Non-pigmented ciliary epithelial cell (primary cell): ENCODE data around the gene DNM3.

Source experiments
- DNase-seq: peaks from one replicate; pipeline ENCODE4 v3.0.0-alpha.2; 2010; ENCODE audit warnings: low read depth

Gene DNM3

DNA sequence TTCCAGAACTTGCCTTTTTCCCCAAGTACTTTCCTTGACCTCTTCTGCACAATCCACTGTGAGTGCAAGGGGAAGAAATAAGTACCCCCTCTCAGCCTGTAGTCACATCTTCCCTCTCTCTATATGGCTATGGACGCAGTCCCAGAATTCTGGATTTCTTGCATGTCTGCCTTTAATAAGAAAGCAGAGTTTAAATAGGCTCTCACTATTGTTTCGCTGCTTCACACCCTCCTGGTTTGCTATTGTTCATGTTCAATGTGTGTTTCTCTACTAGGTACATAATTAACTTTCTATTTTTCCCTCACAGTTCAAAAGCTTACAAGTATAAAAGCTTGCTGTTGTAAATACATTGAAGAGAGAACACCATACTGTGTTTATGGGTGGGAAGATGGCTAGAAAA lies 397.7 kb downstream of the DNM3 start:
- no peak for DNase-seq

- DNase-seq: no peak
Measured at GRCh38 chr1:172239901-172240300, 398.6 kb downstream of the DNM3 start.

DNA sequence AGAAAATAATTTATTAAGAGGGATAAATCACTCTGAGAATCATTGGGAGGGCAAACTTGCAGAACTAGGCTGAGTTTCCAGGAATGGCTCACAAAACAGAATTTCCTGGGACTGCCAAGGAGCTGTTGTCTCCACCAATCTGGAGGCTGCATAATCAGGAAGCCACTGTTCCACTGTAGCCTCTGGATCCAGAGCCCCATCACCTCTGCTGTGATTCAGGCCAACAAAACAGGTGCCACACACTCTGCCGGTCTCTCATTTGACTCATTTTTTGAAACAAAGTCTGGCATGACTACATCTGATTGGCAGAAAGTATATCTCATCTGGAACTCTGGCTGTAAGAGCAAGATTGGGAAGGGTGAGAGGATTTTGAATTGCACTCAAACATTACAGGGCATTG lies 400.2 kb downstream of the DNM3 start:
- DNase-seq: no peak

GRCh38 chr1:172244865-172245264 lies 403.6 kb downstream of the DNM3 start:
- DNase-seq: no peak

- no peak for DNase-seq
Measured at GRCh38 chr1:172245788-172246187, 404.5 kb downstream of the DNM3 start.

DNA sequence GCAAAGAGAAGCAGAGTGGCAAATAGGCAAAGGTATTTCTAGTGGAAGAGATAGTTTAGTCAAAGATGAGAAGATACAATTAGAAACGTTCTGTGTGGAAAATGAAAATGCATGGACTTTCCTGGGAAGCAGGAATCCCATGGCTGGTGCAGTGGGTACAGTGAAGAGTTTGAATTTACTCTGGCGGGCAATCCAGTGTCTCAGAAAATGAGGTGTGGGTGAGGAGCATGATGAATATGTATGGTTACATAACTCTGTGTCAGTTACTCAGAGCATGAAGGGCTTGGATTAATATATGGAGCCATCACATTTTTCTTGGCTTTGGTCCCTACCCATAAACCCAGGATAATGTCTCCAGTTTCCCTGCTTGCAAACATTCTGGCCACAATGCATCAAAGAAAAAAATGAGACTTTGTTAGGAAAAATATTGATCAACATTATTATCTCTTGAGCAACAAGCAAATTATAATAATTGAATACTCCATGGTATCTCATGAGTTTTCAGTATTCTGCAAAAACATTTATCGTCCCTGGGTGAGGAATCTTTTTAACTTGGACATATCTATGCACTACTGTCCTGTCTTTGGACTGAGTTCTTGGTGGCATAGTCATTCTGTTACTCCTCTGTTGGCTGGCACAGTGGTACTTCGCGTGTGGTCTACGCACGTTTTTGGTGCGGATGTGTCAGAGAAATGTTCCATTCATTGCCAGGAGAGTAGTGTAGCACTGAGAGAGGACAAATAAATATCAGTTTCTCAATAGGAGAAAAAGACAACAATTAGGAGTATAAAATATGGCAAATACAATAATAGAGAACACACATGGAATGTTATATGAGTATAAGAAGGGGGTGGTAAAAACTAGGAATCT lies 405.5 kb downstream of the DNM3 start:
- no peak for DNase-seq

GRCh38 chr1:172251486-172251885 lies 410.2 kb downstream of the DNM3 start:
- no peak for DNase-seq

- no peak for DNase-seq
Measured at GRCh38 chr1:172252321-172252720, 411.0 kb downstream of the DNM3 start.

DNA sequence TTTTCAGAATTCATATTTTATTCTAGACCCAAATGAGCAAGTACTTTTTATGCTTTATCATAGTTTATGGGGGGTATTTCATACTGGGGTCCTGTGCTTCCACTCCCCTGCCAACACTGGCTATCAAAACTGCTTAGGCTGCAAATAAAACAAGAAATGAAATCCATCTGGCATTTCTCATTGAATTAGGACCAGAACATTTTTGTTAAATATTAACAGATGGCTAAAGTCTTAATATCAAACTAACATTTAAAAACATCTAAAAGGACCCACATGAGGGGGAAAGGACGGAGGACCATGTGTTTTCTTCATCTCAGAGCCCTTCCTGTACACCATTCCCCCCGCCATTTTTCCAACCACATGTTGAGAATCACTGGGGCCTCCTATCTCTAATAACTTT lies 411.7 kb downstream of the DNM3 start:
- DNase-seq: no peak

DNA sequence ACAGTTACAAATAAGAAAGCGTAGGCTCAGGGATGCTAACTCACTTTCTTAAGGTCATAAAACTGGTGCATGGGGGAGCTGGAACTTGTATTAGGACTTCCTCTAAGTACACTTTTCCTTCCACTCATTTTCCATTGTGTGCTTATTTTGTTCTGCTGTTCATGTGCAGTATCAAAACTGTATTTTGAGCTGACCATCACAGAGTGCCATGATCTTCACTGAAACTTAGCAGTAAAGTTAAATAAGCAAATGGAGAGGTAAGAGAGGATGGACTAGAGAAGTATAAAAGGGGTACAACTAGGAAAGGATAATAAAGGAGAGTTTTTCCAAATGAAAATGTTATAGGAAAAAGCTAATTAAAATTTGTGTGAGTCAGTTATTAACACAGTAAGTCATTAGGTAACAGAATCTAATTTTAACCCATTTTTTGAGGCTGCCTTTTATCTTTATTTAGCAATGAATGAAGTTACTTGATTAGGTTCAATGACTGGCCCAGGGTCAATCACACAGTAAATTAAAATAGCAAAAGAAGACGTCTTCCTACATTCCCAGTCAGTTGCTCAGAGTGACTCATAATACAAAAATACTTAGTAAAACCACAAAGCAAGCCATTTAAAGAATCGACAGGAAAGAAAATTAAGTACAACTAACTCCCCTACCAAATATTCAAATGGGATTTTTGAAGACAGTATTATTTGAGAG lies 413.4 kb downstream of the DNM3 start:
- DNase-seq: peak; percentile 84

DNA sequence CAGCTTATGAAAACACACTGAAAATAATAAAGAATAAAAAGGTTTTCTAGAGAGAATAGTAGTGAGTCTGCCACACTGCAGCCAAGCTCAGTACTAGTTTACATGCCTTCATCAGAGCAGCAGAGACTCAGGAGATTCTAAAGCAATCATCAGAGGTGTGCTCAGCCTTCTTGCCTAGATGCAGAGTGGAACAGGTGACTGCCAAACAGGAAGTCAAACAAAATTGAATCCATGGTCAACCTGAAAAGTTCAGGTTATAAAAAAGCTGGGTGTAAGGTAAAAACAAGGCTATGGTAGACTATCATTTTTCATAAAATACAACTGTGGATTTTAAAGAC lies 413.9 kb downstream of the DNM3 start:
- no peak for DNase-seq

DNA sequence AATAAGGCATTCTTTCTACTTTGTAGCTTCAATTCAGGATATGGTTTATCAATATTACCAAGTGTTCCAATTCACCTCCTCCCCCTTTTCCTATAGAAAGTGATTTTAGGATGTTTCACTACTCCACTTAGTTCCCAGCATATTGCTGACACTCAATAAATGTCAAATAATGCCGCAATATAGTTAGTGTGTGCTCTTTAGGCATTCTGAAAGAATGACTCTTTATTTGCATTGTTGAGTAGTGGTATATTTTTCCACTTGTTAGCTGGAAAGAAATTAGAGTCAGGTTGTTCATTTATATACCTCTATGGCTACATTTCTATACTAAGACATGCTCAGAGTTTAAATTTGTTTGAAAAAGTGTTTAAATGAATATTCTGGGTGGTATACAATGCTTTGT lies 424.6 kb downstream of the DNM3 start:
- no peak for DNase-seq

DNA sequence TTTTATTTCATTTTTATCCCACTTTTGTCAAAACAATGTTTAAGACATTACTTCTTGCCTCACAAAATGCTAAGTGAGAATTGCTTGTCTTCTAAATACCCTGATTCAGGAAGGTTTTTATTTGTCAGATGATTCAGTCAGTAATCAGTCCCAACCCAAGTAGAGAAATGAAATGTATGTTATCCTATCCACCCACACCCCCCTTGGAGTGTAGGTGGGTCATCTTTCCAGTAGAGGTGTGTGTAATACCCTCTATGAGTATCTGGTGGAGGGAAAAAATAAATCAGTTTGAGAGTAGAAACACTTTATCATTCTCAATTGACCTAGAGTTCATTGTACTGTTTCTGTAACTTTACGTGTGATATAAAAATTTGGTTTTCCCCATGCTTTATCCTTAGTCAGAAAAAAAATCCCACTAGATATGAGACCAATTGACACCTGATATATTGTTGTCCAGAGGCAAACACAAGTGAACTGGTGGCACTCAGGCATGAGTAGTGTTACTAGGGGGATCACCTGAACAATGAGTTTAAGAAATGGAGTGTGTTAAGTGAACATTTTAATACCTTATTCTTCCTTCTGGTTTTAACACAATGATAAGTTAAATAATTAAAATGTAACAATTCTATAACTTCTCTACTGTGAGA lies 425.4 kb downstream of the DNM3 start:
- DNase-seq: no peak

DNA sequence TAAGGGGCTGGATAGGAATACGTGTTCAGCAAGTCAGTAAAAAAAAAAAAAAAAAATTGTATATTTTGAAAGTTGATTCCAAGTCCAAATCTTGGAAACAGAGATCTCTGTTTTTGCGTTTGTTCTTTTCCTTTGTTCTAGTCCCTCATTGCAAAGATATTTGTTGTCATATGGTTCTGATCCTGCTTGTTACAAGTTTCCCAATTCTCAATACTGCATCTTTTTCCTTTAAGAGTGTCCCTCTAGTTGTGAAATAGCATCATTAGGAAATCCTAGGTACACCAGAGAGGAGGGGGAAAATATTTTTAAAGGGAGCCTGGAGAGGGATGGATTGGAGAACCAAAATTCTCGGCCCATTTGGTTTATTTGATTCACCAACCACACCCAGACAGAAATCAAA lies 426.9 kb downstream of the DNM3 start:
- no peak for DNase-seq

GRCh38 chr1:172269084-172269483 lies 427.8 kb downstream of the DNM3 start:
- DNase-seq: no peak

- DNase-seq: no peak
Measured at GRCh38 chr1:172269644-172270043, 428.3 kb downstream of the DNM3 start.

GRCh38 chr1:172270605-172271004 lies 429.3 kb downstream of the DNM3 start:
- no peak for DNase-seq

DNA sequence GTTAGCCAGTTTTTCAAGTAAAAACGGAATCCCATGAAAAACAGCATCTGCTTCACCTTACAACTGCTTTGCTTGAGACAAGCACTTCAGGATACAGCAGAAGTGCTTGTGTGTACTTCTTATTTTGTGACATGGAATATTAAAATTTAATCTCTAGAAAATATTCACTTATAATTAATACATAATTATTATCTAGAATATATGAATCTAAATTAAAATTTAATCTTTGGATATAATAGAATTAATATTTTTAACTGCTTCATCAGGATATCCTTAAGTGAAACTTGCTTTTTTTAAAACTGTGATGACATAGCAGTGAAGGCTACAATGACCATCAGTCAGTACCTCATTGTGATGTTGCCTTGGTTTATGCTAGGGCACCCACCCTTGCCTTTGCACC lies 430.8 kb downstream of the DNM3 start:
- DNase-seq: no peak

- DNase-seq: no peak
Measured at GRCh38 chr1:172273647-172274396, 432.5 kb downstream of the DNM3 start.

DNA sequence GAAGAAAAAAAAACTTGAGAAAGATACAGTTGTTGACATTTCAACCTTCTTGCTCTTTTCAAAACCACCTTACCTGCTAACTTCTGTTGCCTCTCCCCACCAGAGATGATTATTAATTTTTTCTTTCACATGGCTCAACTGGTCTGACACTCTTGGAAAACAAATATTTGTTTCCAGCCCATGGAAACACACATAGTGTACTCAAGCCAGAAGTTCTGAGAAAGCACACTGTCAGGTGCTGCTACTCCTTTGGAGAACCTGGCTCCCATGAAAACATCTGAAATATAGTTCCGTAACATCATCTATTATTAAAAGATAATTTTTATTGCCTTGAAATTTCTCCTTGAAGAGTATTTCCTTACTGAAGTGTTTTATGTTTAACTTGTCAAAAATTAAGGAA lies 434.2 kb downstream of the DNM3 start:
- DNase-seq: no peak

DNA sequence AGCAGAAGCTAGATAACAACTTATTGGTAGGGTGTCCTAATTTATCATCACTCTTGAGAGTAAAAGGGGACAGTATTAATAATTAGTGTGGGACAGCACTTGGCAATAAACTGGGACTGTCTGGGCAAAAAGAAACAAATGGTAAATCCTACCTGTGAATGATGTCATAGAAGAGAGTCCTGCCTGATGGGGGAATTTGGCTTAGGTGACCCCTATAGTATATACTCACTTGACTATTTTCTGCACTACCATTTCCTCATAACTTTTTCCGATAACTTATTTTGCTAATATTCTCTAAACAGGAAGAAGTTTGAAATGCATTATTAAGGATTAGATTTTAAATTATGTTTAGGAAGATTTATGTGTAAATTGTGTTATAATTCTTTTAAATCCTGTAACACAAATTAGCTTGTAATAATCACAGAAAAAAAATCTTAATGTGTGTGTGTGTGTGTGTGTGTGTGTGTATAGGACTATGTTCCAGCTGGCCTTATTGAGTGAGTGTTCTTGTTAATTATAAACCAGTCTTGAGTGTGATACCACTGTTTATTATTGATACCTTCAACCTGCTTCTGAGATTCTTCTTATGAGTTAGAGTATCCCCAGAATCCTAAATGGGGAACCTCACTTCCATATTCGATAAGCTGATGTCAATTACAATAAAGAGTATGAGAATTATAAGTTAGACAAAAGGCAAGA lies 435.0 kb downstream of the DNM3 start:
- no peak for DNase-seq

DNA sequence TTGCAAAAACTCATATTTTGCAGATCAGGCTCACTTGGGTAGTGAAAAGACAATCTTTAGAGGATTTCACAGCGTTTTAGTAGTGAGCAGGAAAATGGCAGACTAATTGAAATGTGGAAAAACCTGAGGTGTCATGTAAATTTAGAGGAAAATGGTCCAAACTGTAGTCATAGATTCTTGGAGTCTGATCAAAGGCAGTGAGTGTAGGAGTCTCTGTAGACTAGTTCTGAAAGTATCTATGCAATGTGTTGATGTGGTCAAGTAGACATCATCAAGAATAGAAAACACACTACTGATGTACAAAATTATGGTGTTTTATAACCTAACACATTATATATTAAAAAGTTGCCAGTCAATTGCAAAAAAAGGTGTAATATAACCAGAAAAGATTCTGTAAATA lies 436.0 kb downstream of the DNM3 start:
- DNase-seq: peak; percentile 57
